GM18519 (cell line): ENCODE data around the gene TMED4.
"Not testable (repeated sequence)": the region's sequence is repeated elsewhere in the genome, so short reads cannot be mapped to it uniquely, and the experiment has no call there.

ENCODE experiments used
- ATAC-seq: cut with Tn5 transposase; IDR thresholded peaks from one replicate; pipeline ENCODE4 v1.9.1; 2021; ENCODE audit warnings: mild to moderate bottlenecking, moderate library complexity; ENCODE audit not compliant: unreplicated experiment, low FRiP score

TMED4 gene

DNA sequence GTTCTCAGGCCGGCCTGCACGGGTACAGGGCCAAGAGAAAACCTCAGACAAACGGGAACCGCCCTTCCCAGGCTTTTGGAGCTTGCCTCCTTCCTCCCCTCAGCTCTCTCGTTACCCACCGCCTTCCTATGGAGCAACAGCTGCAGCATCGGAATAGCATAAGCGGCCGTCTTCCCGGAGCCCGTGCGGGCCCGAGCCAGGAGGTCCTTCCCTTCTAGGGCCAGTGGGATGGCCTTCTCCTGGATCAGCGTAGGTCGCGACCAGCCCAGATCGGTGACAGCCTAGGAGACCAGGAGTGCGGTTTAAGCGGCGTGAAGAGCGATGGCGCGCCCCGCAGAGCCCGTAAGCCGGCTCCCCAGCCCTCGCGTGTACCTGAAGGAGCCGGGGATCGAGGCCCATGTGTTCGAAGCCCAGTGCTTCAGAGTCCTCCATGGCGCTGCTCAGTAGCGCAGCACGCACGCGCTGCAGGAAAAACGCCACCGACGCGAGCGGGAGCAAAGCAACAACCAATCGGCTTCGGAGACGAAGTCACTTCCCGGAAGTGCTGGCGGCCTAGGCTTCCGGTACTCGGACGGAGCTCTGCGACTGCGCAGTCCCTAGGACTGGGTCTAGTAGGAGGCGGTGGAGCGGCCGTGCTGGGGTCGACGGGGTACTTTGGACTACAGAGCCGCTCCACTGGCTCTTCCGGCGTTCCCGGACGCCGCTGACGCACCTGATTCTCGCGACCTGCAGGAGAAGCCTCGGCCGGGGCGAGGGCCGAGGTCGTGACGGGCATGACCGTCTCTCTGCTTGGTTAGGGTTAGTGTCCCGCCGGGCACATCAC lies 8.4 kb downstream of the TMED4 start, which contains the start of gene DDX56:
Gene DDX56 (minus strand): TSS at position 445 of the 823 bp plus-strand sequence. CDS start 13 bp downstream, at position 432.
- peak; percentile 85 for ATAC-seq

DNA sequence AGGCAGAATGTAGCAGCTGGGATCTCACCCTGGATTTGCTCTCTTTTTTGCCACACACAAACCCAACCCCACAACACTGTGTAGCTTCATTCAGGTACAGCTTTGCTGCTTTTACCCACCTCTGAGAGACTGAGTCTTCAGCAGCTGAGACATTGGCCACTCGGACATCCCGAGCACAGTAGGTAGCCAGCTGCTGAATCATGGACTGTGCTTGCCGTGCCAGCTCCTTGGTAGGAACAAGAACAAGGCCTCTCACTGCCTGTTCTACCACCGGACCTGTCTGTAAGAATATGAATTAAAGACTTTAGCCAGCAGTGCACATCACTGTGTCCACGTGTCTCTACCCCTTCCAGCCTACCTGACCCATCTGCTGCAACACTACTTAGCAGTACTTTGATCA lies 9.3 kb downstream of the TMED4 start:
- no peak for ATAC-seq

DNA sequence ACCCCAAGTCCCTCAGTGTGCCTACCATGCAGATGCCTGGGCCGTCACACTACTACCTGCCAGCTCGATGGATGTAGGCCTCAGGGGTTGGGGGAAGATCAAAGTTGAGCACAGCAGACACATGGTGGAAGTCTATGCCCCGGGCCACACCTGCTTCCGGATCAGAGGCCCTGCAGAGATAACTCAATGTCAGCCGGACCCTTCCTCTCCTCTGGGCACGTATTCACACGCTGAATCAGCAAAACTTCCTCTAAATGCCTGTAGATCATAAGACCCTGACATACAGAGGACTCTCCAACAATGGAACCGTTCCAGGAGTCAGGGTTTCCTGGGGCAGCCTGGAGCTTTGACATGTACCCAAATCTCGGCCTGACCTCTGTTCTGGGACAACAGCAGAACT lies 12.1 kb downstream of the TMED4 start:
- ATAC-seq: no peak

DNA sequence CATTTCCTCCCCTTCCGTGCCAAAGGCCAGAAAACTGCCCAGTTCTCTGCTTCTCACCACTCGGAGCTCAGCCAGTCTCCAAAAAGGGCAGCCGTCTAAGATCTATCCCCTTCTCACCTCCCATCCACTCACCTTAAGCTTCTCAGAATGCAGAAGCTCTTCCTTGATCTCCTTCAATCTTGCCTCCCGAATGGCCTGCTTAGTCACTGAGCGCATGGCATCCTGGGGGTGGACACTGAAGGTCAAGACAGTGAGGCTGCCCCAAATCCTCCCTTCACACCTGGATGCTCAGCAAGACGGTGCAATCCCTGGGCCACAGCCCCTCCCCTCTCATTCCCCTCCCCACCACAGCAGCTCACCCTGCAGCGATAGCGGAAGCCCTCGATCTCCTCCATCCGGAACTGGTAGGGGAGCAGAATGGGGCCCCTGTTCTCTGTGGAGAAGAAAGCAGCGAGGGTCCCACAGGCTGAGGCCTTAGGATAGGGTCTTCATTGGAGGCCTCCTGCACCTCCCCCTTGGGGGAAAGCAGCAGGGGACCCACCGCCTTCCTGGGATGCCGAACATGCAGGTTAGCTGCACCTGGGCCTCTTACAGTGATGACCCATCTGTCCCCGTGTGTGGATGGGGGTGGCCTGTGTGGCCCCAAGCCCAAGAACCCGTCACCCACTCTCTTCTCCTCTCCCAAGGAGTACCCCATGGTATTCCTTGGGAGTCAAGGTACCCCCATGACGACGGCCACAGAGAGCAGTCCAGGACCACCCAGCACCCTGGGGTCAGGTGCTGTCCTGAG lies 13.1 kb downstream of the TMED4 start:
- no peak for ATAC-seq

DNA sequence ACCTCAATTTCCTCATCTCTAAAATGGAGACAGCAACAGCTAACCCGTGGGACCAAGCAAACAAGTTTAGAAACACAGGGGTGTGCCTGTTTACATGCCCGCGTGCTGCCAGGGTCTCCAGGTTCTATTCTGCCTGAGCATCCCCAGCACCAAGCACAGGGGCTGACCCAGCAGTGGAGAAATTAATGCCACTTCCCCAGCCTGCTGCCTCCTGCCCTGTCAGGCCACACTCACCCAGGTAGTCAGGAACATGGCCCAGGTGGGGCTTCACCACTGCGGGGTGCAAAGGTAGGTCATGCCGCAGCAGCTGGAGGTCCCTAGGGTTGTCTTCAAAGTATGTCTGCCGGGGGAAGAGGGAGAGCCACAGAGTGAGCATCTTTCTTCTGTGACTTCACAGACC lies 14.1 kb downstream of the TMED4 start:
- ATAC-seq: no peak

DNA sequence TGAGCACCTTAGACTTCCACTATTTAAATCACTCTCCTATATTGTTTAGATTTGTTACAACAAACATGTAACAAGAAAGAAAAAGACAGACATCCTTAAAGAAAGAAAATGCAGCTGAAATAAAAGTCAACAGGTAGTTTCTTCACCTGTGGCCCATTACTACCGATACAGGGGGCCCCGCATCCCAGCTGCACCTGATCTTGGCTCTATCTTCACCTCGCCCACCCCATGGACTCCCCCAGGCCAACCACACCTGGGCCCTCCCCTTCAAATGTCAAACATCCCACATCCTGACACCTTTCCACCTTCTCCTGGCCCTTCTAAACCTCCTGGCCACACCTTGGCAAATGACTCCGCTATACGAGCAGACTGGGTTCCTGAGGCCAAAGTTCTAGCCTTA lies 15.4 kb downstream of the TMED4 start:
- no peak for ATAC-seq

DNA sequence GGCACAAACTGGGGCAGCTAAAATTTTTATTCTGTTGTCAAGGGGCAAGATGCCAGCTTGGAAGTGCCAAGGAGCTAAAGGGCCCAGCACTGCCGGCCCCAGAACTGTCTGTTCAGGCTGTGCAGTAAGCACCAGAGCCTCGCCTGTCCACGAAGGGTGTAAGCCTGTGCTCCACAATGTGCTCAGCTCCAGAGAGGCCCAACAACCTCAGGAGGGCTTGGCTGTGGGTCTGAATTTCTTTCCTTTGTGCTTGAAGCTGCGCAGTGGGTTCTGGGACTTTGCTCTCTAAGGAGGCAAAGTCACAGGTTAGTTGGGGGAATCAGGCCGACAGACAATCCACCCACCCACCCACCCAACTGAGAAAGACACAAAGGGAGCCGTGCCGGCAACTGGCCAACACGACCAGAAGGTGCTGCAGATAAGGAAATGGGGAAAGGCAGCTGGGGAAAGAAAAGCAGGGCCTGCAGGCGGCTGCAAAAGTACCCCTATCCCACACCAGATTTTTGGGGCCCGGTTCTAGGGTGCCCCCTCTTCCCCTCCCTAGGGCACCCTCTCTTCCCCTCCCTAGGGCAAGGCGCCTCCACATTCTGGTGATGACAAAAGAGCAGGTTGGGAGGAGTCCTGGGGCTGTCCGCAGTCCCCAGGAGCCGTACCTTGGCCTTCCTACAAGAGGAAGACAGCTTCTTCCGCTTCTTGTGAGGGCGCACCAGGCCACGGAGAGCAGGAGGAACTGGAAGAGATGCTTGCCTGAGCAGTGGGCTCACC lies 16.1 kb downstream of the TMED4 start:
- ATAC-seq: no peak

DNA sequence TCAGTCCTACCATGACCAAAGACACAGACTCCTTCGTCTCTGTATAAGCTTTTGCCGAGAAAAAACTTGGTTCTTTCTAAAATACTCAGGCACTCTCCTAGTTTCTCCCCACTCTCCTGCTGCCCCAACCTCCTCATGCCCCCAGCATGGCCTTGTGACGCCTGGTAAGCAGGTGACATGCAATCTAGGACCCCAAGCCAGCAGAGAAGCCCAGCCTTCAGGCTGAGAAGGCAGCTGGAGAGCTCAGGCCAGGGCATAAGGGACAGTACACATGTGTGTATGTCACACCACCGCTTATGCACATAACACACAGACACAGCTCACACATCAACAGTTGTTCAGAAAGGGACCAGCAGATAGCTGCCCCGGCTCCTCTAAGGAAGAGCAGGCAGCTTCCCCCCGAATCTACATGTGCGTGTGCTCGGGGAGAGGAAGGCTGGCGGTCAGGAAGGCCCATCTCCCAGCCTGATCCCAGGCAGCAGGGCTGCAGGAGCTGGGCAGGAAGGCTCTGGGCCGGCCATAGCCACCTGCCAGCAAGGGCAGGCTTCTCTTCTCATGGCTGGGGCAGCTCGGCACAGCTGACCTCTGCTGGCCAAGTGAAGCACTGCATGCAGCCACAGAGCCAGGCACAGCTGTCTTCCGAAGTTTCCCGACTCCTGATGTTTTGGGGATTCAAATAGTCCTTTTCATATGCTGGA lies 16.8 kb downstream of the TMED4 start:
- no peak for ATAC-seq

DNA sequence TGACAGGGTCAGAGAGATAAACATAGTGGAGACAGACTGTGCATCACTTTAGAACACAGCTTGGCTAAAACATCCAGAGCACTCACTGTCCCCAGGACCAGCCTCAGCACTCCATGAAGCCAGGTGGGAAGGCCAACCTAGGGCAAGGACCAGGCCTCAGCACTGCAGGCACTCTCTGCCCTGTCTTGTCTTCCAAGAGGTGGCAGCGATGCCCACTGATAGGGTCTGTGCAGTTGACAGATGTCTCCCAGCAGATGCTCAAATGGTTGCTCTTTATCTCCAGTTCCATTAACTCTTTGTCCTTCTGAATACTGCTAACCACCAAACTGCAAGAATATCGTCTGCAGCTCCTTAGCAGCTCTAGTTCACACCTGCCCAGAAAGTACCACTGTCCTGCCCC lies 17.4 kb downstream of the TMED4 start:
- ATAC-seq: no peak

DNA sequence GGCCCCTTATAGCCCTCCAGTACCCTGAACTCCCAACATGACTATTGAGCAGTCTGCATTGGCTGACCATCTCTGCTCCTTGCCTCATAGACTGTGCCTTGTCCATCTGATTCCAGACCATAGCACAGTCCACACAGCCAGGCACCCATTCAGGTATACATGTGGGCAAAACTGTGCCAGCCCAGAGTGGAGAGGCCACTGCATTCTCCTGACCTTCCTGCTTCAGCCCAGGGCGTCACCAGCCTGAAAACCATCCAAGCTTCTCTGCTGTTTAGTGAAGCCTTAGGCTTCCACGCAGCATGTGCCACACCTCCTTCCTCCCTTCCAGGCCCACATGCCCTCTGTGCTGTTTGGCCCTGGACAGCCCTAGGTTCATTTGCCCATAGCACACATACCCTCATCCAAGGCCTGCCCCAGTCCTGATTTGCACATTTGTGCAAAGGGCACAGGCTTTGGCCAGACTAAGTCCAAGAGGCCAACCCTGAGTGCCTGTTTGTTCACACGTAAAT lies 18.8 kb downstream of the TMED4 start:
- ATAC-seq: no peak

DNA sequence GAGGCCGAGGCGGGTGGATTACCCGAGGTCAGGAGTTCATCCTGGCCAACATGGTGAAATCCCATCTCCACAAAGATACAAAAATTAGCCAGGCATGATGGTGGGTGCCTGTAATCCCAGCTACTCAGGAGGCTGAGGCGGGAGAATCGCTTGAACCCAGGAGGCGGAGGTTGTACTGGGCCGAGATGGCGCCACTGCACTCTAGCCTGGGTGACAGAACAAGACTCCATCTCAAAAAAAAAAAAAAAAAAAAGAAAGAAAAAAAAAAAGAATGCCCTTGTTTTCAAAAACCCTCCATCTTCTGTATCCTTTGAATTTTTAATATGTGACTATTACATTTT lies 19.4 kb downstream of the TMED4 start:
- not testable (repeated sequence) for ATAC-seq

DNA sequence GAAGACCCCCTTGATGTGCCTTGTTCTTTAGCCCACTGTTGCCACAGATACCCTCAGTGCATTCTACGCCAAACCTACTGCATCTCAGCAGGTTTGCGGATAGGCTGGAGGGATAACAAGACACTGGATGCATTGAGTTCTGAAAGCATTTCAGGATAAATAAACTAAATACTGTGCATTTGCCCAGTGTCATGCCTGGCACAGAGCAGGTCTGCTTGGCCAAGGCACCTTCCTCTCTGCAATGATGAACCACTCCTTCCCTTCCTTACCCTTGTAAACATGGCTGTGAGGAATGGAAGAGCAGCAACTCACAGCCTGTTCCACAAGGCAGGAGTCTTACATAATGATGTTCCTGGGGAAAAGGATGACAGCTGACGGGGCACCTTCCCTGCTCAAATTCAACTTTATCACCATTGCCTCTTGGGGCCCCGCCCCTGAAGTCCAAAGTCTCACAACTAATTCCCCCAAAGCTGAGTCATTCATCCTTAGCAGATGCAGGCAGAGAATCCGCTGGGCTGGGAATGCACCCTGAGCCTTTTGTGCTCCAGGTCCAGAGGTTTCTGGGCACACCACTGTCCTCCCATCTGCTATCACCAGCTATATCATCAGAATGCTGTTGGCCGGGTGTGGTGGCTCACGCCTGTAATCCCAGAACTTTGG lies 19.9 kb downstream of the TMED4 start:
- no peak for ATAC-seq

DNA sequence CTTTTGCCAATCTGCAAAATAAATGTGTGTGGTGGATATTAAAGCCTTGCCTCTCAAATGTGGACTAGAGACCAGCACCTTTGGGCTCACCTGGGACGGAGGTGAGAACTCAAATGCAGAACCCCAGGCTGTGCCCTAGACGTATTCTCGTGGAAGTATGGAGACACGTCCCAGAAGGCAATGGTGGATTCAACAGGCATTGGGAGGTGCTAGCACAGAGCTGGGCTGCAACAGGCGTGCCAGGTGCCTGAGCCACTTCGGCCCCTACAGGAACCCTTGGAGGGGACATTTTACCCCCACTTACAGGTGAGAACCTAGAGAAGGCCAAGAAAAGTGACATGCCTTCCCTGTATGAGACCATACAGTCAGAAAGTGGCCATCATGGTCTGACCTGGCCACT lies 20.6 kb downstream of the TMED4 start:
- no peak for ATAC-seq

DNA sequence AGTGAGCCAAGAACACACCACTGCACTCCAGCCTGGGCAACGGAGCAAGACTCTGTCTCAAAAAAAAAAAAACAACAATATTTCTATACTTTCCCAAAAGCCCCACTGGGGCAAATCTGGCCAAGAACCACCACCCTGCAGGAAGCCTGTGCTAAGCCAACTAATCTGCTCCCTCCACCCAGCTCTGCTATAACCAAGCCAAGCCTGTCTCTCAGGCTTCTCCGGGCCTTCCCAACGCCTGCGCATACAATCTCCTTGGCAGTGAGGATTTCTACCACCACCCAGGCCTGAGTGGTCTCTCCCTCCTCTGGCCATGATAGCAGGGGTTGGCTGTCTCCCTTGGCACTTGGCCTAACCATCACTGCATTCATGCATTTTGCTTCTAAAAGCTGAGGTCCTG lies 22.5 kb downstream of the TMED4 start:
- no peak for ATAC-seq

DNA sequence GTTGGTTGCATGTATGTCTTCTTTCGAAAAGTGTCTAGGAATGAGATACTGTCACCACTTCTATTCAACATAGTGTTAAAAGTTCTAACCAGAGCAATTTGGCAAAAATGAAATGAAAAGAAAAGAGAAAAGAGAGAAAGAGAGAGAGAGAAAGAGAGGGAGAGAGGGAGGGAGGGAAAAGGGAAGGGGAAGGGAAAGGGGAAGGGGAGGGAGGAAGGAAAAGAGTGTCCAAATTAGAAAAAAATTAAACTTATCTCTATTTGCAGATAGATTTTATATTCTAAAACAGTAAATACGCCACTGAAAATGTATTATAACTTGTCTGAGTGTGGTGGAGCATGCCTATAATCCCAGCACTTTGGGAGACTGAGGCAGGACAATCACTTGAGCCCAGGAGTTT lies 24.5 kb downstream of the TMED4 start:
- ATAC-seq: no peak

DNA sequence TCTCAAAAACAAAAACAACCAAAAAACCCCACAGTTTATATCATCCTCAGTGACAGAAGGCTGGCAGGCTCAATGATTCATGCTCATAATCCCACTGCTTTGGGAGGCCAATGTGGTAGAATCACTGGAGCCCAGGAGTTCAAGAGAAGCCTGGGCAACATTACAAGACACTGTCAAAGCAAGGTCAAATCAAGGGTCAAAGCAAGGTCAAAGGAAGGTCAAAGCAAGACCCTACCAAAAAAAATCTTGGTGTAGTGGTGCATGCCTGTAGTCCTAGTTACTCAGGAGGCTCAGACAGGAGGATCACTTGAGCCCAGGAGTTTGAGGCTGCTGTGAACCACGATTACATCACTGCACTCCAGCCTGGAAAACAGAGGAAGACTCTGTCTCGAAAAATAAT lies 26.7 kb downstream of the TMED4 start:
- no peak for ATAC-seq

DNA sequence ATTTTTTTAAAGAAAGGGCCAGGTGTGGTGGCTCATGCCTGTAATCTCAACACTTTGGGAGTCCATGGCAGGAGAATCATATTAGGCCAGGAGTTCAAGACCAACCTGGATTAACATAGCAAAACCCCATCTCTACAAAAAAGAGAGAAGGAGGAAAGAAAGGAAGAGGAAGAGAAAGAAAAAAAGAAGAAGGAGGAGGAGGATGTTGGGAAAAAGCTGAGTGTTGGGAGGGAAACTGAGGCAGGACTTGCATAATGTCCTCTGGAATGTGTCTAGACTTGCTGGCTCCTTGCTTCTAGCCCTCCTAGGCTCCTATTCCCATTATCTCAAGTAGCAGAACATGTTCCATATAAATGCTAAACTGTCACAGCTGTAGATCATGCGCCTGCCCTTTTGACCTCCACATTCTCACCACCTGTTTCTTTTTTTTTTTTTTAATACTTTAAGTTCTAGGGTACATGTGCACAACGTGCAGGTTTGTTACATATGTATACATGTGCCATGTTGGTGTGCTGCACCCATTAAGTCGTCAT lies 29.5 kb downstream of the TMED4 start:
- not testable (repeated sequence) for ATAC-seq

DNA sequence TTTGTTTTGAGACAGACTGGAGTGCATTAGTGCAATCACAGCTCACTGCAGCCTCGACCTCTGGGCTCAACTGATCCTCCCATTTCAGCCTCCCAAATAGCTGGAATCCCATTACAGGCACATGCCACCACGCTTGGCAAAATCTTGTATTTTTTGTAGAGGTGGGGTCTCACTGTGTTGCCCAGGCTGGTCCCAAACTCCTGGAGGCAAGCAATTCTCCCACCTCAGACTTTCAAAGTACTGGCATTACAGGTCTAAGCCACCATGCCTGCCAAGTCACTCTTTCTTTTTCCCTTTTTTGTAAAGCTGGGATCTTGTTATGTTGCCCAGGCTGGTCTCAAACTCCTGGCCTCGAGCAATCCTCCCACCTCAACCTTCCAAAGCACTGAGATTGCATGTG lies 32.6 kb downstream of the TMED4 start:
- no peak for ATAC-seq

DNA sequence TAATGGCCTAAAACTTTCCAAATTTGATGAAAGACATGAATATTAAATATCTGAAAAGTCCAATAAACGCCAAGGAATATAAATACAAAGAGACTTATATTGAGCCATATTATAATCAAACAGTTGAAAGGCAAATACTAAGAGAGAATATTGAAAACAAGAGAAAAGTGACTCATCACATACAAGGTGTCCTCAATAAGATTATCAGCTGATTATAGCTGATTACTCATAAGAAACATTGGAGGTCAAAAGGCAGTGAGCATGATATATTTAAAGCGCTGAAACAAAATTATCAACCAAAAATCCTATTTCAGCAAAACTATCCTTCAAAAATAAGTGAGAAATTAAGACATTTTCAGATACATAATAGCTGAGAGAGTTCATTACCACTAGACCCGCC lies 33.1 kb downstream of the TMED4 start:
- no peak for ATAC-seq
